ENCODE data around the gene OR52R1. TPM values are rescaled to one million over a fixed set of nuclear protein-coding genes. Genes with fewer than 3 reads are reported as not detected.

Gene OR52R1
- total RNA-seq, 1 donor from 2014 or later: not detected

Other genes starting within 250 kb of the OR52R1 start
- gene OR52I2, start 222.6 kb downstream of the OR52R1 start, total RNA-seq: not detected in 2 replicates
- not detected in 2 replicates for gene OR52I1, start 210.3 kb downstream of the OR52R1 start, total RNA-seq
- gene TRIM68, start 196.1 kb downstream of the OR52R1 start, total RNA-seq: 21.0 and 21.9 TPM in 2 replicates
- gene OR51D1, start 166.9 kb downstream of the OR52R1 start, total RNA-seq: not detected in 2 replicates
- gene OR51E1, start 160.4 kb downstream of the OR52R1 start, total RNA-seq: not detected in 2 replicates
- gene OR51E2, start 106.5 kb downstream of the OR52R1 start, total RNA-seq: 0.06 TPM in 1 of 2 replicates, not detected in the other
- not detected in 2 replicates for gene MMP26, start 99.6 kb downstream of the OR52R1 start, total RNA-seq
- not detected in 2 replicates for gene OR51F1, start 34.4 kb downstream of the OR52R1 start, total RNA-seq
- gene OR51F2, start 16.9 kb upstream of the OR52R1 start, total RNA-seq: not detected in 2 replicates
- gene OR51S1, start 44.8 kb upstream of the OR52R1 start, total RNA-seq: not detected in 2 replicates
- gene OR51T1, start 77.5 kb upstream of the OR52R1 start, total RNA-seq: not detected in 2 replicates
- gene OR51A7, start 99.4 kb upstream of the OR52R1 start, total RNA-seq: not detected in 2 replicates
- gene OR51G2, start 115.0 kb upstream of the OR52R1 start, total RNA-seq: not detected in 2 replicates
- gene OR51G1, start 120.0 kb upstream of the OR52R1 start, total RNA-seq: not detected in 2 replicates
- gene OR51A4, start 143.2 kb upstream of the OR52R1 start, total RNA-seq: not detected in 2 replicates
- not detected in 2 replicates for gene OR51A2, start 151.3 kb upstream of the OR52R1 start, total RNA-seq
- not detected in 2 replicates for gene OR51L1, start 190.5 kb upstream of the OR52R1 start, total RNA-seq
- not detected in 2 replicates for gene OR52J3, start 242.1 kb upstream of the OR52R1 start, total RNA-seq

Measured in glomerular endothelial cell (primary cell).